ENCODE data around the gene CDYL2. TPM values are rescaled to one million over a fixed set of nuclear protein-coding genes. Genes with fewer than 3 reads are reported as not detected.
"Not testable (repeated sequence)": the region's sequence is repeated elsewhere in the genome, so short reads cannot be mapped to it uniquely, and the experiment has no call there.

The CDYL2 gene
- total RNA-seq, 1 donor from 2014 or later = 6.0 TPM

- DNase-seq (ENCODE audit: low spot score) = no peak
- intact Hi-C loops (cut with DNase I) = no loop called here
Observed at GRCh38 chr16:80656161-80656560, 148.2 kb downstream of the CDYL2 start.

DNA sequence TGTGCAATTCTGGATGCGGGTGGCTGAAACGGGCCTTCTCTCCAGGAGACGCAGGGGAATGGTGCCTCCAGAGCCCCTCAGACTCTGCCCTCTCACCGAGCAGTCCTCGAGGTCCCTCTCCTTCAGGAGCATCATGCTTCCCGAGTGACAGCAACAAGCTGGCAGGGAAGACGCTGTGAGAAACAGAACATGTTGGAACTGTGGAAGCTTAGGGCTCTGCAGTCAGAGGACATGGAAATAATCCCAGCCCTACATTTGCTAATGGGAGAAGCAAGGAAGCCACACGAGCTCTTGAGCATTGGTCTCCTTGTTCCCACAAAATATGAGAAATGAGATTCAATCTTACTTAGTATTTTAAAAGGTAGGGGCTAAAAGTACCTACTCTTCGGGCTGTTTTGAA, 148.6 kb downstream of the CDYL2 start:
- no peak for DNase-seq (ENCODE audit: low spot score)
- intact Hi-C loops (cut with DNase I) = no loop called here

GRCh38 chr16:80654094-80654862, 150.1 kb downstream of the CDYL2 start:
- intact Hi-C loops (cut with DNase I) = no loop called here
- DNase-seq (ENCODE audit: low spot score) = no peak

- no peak for DNase-seq (ENCODE audit: low spot score)
- intact Hi-C loops (cut with DNase I) = no loop called here
Observed at GRCh38 chr16:80652441-80652840, 152.0 kb downstream of the CDYL2 start.

DNA sequence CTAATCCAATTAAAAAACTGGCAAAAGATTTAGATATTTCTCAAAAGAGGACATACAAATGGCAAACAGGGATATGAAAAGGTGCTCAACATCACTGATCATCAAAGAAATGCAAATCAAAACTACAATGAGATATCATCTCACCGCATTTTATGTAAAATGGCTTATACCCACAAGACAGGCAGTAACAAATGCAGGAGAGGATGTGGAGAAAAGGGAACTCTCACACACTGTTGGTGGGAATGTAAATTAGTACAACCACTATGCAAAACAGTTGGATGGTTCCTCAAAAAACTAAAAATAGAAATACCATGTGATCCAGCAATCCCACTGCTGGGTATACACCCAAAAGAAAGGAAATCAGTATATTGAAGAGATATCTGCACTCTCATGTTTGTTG, 154.1 kb downstream of the CDYL2 start:
- intact Hi-C loops (cut with DNase I) = not testable (repeated sequence)

DNA sequence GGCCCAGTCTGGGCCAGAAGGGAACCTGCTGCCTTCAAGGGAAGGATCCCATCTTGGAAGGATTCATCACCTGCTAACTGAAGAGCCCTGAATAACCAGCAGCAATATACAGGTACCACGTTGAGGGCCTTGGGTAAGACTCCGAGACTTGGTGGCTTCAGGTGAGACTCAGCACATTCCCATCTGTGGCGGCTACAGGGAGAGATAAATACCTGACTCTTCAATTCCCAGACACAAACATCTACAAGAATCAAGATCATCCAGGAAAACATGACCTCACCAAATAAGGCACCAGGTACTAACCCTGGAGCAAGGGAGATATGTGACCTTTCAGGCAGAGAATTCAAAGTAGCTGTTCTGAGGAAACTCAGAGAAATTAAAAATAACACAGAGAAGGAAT, 164.1 kb downstream of the CDYL2 start:
- no peak for DNase-seq (ENCODE audit: low spot score)
- intact Hi-C loops (cut with DNase I) = no loop called here

More for the DNA sequence above, 154.1 kb downstream of the CDYL2 start:
- not testable (repeated sequence) for DNase-seq (ENCODE audit: low spot score)

DNA sequence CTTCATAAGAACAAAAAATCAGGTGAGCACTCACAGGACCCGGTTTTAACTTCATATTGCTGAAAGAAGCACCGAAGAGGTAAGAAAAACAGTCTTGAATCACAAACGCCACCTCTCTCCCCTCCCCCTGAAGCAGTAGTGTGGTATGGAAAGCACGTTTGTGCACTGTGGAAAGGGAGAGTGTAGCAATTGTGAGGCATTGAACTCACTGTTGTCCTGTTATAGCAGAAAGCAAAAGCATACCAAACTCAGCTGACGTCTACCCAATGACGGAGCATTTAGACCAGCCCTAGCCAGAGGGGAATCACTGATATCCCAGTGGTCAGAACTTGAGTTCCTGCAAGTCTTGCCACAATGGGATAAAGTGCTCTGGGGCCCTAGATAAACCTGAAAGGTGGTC, 164.8 kb downstream of the CDYL2 start:
- intact Hi-C loops (cut with DNase I) = no loop called here
- DNase-seq (ENCODE audit: low spot score) = no peak

GRCh38 chr16:80637621-80638020, 166.8 kb downstream of the CDYL2 start:
- DNase-seq (ENCODE audit: low spot score) = no peak
- intact Hi-C loops (cut with DNase I) = no loop called here

DNA sequence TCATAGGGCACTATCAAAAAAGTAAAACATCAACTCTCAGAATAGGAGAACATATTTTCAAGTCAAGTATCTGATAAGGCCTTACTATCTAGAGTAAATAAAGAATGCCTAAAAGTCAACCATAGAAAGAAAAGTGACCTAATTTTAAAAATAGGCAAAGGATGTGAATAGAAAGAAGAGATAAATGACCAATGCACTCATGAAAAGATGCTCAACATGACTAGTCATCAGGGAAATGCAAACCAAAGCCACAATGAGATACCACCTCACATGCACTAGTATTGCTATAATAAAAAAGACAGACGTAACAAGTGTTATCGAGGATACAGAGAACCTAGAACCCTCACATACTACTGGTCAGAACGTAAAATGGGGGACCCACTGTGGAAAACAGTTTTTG, 172.8 kb downstream of the CDYL2 start:
- intact Hi-C loops (cut with DNase I) = no loop called here
- no peak for DNase-seq (ENCODE audit: low spot score)

DNA sequence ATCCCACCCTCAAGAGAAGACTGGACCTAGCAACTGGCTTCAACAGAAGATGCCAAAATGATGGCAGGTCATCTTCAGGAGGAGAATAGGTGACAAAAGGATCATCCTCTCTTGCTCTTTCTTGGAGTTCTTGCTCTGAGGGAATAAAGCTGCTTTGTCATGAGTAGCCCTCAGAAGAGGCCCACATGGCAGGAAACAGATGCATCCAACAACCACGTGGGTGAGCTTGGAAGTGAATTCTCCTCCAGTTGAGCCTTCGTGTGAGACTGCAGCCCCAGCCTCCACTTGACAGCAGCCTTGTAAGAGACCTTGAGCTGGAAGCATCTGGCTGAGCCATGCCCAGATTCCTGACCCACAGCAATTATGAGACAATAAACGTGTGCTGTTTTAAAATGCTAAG, 176.1 kb downstream of the CDYL2 start:
- no peak for DNase-seq (ENCODE audit: low spot score)
- intact Hi-C loops (cut with DNase I) = no loop called here

- intact Hi-C loops (cut with DNase I) = no loop called here
- no peak for DNase-seq (ENCODE audit: low spot score)
Observed at GRCh38 chr16:80627108-80627507, 177.3 kb downstream of the CDYL2 start.

GRCh38 chr16:80623376-80623775, 181.0 kb downstream of the CDYL2 start:
- DNase-seq (ENCODE audit: low spot score) = no peak
- intact Hi-C loops (cut with DNase I) = no loop called here

- intact Hi-C loops (cut with DNase I) = no loop called here
- DNase-seq (ENCODE audit: low spot score) = no peak
Observed at GRCh38 chr16:80622007-80622406, 182.4 kb downstream of the CDYL2 start.

GRCh38 chr16:80620736-80621605, 183.4 kb downstream of the CDYL2 start:
- no peak for DNase-seq (ENCODE audit: low spot score)
- intact Hi-C loops (cut with DNase I) = no loop called here

GRCh38 chr16:80619824-80620223, 184.6 kb downstream of the CDYL2 start:
- intact Hi-C loops (cut with DNase I) = no loop called here
- no peak for DNase-seq (ENCODE audit: low spot score)

- no peak for DNase-seq (ENCODE audit: low spot score)
- intact Hi-C loops (cut with DNase I) = no loop called here
Observed at GRCh38 chr16:80618862-80619648, 185.3 kb downstream of the CDYL2 start.

DNA sequence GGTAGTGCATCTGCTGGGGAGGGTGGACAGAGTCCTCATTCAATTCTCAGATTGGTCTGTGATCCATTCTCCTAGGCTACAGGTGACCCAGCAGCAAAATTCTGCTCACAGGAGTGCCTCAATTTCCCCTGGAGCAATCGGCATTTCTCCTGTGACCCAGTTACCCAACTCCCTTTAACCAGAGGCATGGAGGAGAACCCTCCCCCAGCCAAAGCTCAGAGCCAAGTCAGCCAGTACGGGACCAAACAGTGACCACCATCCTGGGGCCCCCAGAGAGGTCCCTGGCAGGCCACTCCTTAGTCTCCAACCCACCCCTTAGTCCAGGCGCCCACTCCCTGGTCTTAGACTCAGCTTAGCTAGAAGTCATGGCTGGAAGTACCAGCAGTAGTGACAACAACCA, 188.0 kb downstream of the CDYL2 start:
- no peak for DNase-seq (ENCODE audit: low spot score)
- intact Hi-C loops (cut with DNase I) = no loop called here

- intact Hi-C loops (cut with DNase I) = no loop called here
Observed at GRCh38 chr16:80615735-80616134, 188.7 kb downstream of the CDYL2 start.

GRCh38 chr16:80614908-80615671, 189.3 kb downstream of the CDYL2 start:
- intact Hi-C loops (cut with DNase I) = no loop called here
- no peak for DNase-seq (ENCODE audit: low spot score)

More at GRCh38 chr16:80615735-80616134, 188.7 kb downstream of the CDYL2 start:
- no peak for DNase-seq (ENCODE audit: low spot score)

Measured in cardiac septum (tissue), 1 donor.